ENCODE measurements around the gene ITGB1BP1. TPM values are rescaled to one million over a fixed set of nuclear protein-coding genes. Genes with fewer than 3 reads are reported as not detected.

The ITGB1BP1 gene
- total and polyA plus RNA-seq, 2 of the 13 experiments (the other 11 are each of a cell fraction or from before 2014, with no cell fraction given), result 106 to 108 TPM

- TF ChIP-seq ZNF646 (CRISPR knock-in tag; IDR thresholded peaks at IDR 0.05), result no peak
- no peak for TF ChIP-seq ZNF792 (CRISPR knock-in tag; IDR thresholded peaks at IDR 0.05)
- TF ChIP-seq MBNL3 (CRISPR knock-in tag; conservative IDR thresholded peaks at IDR 0.05), result no peak
- no peak for TF ChIP-seq ZNF12 (CRISPR knock-in tag; IDR thresholded peaks at IDR 0.05)
- TF ChIP-seq MAZ (IDR thresholded peaks at IDR 0.05; ENCODE audit: borderline replicate concordance, low read depth, low read length), result no peak
- peak; percentile 29; the same call in 1 of the 2 replicates for TF ChIP-seq MAZ (CRISPR knock-in tag; IDR thresholded peaks at IDR 0.05; ENCODE audit: low read depth)
- no peak for TF ChIP-seq POLR2A (IDR thresholded peaks at IDR 0.05; ENCODE audit: insufficient read depth in 1 of 2, low read depth in 2 of 2, low read length in 2 of 2)
- TF ChIP-seq ZNF709 (CRISPR knock-in tag; IDR thresholded peaks at IDR 0.05), result no peak
- no peak for TF ChIP-seq NFYC (CRISPR knock-in tag; IDR thresholded peaks at IDR 0.05)
- TF ChIP-seq MAFK (conservative IDR thresholded peaks at IDR 0.05 in 1 of 2, IDR thresholded peaks at IDR 0.05 in 1 of 2; ENCODE audit: low read length in 2 of 2), result no peak
- no peak for TF ChIP-seq ZMYM2 (CRISPR knock-in tag; IDR thresholded peaks at IDR 0.05)
- TF ChIP-seq ZSCAN31 (CRISPR knock-in tag; IDR thresholded peaks at IDR 0.05; ENCODE audit: low read depth), result peak; percentile 50; the same call in 1 of the 2 replicates
- TF ChIP-seq MXD3 (CRISPR knock-in tag; IDR thresholded peaks at IDR 0.05), result no peak
- TF ChIP-seq ZNF740 (CRISPR knock-in tag; IDR thresholded peaks at IDR 0.05), result no peak
- no peak for TF ChIP-seq ZNF720 (CRISPR knock-in tag; IDR thresholded peaks at IDR 0.05)
- no peak for TF ChIP-seq HOXA5 (CRISPR knock-in tag; IDR thresholded peaks at IDR 0.05)
- TF ChIP-seq ZNF30 (CRISPR knock-in tag; IDR thresholded peaks at IDR 0.05), result no peak
- TF ChIP-seq ARHGAP35 (CRISPR knock-in tag; IDR thresholded peaks at IDR 0.05; ENCODE audit: borderline replicate concordance), result no peak
- TF ChIP-seq E2F1 (CRISPR knock-in tag; IDR thresholded peaks at IDR 0.05), result no peak
- TF ChIP-seq ATF2 (CRISPR knock-in tag; IDR thresholded peaks at IDR 0.05), result no peak
- peak; percentile 42; the same call in 1 of the 2 replicates for TF ChIP-seq HOXA3 (CRISPR knock-in tag; IDR thresholded peaks at IDR 0.05)
- no peak for TF ChIP-seq TMF1 (CRISPR knock-in tag; IDR thresholded peaks at IDR 0.05; ENCODE audit: low read depth)
Measured at GRCh38 chr2:9364791-9365497, 58.4 kb downstream of the ITGB1BP1 start (continued).

Data from HepG2 (cell line).